Activated naive CD8-positive, alpha-beta T cell (primary cell): ENCODE data around the gene NUMBL.

ENCODE experiments used
- H3K27ac Mint-ChIP-seq: one replicate; pipeline ENCODE4 v1.8.0; 2021; ENCODE audit warnings: mixed read lengths
- H3K27me3 Mint-ChIP-seq: one replicate; pipeline ENCODE4 v1.8.0; 2021; ENCODE audit warnings: mixed read lengths
- H3K36me3 Mint-ChIP-seq: one replicate; pipeline ENCODE4 v1.8.0; 2021; ENCODE audit warnings: mixed read lengths
- H3K4me1 Mint-ChIP-seq: one replicate; pipeline ENCODE4 v1.8.0; 2021; ENCODE audit warnings: low read depth, mixed read lengths
- H3K4me3 Mint-ChIP-seq: one replicate; pipeline ENCODE4 v1.8.0; 2021; ENCODE audit warnings: mild to moderate bottlenecking, mixed read lengths
- H3K9me3 Mint-ChIP-seq: one replicate; pipeline ENCODE4 v1.8.0; 2021; ENCODE audit warnings: low read depth, mixed read lengths

Gene NUMBL

DNA sequence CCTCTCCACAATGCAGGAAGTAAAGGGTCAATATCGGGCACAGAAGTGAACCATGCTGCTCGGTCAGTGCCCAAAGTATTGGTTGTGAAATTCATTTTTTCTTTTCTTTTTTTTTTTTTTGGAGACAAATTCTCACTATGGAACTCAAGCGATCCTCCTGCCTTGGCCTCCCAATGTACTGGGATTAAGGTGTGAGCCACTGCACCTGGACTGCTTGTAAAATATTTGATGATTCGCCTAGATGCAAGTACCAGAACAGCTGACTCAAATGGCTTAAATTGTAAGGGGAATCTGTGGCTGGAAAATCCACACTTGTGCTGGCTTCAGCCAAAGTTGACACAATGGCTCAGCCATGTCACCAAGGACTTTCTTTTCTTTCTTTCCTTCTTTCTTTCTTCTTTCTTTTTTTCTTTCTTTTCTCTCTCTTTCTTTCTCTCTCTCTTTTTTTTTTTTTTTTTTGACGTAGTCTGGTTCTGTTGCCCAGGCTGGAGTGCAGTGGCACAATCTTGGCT, 43.7 kb downstream of the NUMBL start:
- H3K4me1 Mint-ChIP-seq: peaks cover 3% of the 10 kb centered on the region
- no peaks in the 10 kb centered on the region for H3K36me3 Mint-ChIP-seq
- H3K27me3 Mint-ChIP-seq: no peaks in the 10 kb centered on the region
- H3K4me3 Mint-ChIP-seq: no peak overlapping the region
- H3K27ac Mint-ChIP-seq: no peak overlapping the region
- no peaks in the 10 kb centered on the region for H3K9me3 Mint-ChIP-seq

DNA sequence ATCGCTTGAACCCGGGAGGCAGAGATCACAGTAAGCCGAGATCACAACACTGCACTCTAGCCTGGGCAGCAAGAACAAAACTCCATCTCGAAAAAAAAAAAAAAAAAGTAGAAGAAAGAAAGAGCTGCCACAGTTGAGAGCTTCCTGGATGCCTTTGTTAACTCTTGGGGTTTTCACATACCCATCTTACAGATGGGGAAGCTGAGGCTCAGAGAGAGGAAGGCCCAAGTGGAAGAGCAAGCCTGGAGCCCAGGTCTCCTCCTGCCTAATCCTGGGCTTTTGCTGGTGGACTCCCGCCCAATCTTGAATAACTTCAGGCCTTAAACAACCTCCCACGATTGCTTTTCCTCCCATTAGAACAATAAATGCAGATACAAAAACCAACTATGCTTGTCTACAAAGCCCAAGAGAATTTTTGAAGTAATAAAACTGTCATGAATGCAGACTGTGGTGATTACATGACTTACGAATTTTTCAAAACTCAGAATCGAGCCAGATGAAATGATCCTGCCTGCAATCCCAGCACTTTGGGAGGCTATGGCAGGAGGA, 47.6 kb downstream of the NUMBL start:
- Mint-ChIP-seq H3K4me1 (peaks cover 4% of the 10 kb centered on the region), H3K27ac (no peak overlapping the region), H3K27me3 (no peaks in the 10 kb centered on the region), H3K4me3 (no peak overlapping the region), H3K9me3 (no peaks in the 10 kb centered on the region), H3K36me3 (no peaks in the 10 kb centered on the region)

DNA sequence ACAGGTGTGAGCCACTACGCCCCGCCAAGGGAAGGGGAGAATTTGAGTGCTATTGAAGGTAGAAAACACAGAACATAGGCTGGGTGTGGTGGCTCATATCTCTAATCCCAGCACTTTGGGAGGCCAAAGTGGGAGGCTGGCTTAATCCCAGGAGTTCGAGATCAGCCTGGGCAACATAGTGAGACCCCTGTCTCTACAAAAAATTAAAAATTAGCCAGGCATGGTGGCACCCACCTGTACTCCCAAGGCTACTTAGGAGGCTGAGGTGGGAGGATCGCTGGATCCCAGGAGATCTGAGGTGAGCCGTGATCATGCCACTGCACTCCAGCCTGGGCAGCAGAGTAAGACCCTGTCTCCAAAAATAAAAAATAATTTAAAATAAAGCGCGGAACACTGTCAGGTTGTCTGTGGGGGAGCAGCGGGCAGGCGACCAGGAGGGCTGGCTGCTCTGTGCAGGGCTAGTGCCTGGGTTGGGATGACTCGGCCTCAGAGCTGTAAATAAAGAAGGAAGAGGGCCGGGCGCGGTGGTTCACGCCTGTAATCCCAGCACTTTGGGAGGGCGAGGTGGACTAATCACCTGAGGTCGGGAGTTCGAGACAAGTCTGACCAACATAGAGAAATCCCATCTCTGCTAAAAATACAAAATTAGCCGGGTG, 48.3 kb downstream of the NUMBL start:
- H3K4me1 Mint-ChIP-seq: peaks cover 4% of the 10 kb centered on the region
- H3K27ac Mint-ChIP-seq: no peak overlapping the region
- H3K36me3 Mint-ChIP-seq: no peaks in the 10 kb centered on the region
- H3K27me3 Mint-ChIP-seq: peaks cover 2% of the 10 kb centered on the region
- no peak overlapping the region for H3K4me3 Mint-ChIP-seq
- H3K9me3 Mint-ChIP-seq: no peaks in the 10 kb centered on the region

DNA sequence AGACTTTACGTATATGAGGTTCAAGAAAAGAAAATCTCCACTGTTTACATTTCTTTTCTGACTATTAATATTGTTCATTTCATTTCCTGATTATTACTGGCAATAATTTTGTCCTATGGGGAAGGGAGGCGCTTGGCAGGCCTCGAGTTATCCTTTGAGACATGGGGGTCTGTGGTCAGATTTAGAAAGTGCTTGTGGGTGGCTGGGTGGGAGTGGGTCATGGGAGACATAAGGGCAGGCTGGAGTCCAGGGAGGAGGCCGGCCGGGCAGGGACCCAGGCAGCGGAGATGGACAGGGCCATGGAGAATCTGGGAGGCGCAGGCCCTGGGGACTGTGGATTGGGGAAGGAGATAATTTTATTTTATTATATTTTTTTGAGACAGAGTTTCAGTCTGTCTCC, 49.2 kb downstream of the NUMBL start:
- peaks cover 4% of the 10 kb centered on the region for H3K4me1 Mint-ChIP-seq
- H3K4me3 Mint-ChIP-seq: no peak overlapping the region
- H3K27ac Mint-ChIP-seq: no peak overlapping the region
- H3K27me3 Mint-ChIP-seq: peaks cover 2% of the 10 kb centered on the region
- no peaks in the 10 kb centered on the region for H3K36me3 Mint-ChIP-seq
- H3K9me3 Mint-ChIP-seq: no peaks in the 10 kb centered on the region

DNA sequence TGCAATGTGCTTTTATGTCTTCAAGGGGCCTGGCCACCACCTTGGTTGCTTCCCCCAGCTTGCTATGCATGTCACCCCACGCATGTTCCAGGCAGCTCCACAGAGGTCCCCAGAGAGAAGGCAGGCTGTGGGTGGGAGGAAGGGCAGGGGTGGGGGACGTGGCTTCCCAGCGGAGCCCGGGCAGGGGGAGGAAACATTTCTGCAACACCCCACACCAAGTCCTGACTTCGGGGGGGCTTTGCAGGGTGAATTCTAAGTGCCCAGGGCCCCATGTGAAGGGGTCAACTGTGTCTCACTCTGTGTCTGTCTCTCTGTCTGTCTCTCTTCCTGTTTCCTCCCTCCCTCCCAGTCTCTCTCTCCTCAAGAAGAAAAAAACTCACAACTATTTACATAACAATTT, 49.7 kb downstream of the NUMBL start:
- Mint-ChIP-seq H3K27me3 (peaks cover 2% of the 10 kb centered on the region), H3K27ac (no peak overlapping the region), H3K4me1 (peaks cover 1% of the 10 kb centered on the region), H3K4me3 (no peak overlapping the region), H3K9me3 (no peaks in the 10 kb centered on the region), H3K36me3 (no peaks in the 10 kb centered on the region)

DNA sequence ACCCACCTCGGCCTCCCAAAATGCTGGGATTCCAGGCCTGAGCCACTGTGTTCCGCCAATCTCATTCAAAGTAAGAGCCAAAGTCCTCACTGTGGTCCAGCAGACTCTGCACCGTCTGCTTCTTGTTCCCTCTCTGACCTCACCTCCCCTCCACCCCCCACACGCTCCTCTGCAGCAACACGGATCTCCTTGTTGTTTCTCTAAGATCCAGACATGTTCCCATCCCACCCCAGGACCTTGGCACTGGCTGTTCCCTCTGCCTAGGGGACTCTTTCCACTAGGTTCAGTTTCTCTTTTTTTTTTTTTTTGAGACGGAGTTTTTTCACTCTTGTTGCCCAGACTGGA, 50.8 kb downstream of the NUMBL start:
- Mint-ChIP-seq H3K4me3 (no peak overlapping the region), H3K27me3 (peaks cover 2% of the 10 kb centered on the region), H3K36me3 (no peaks in the 10 kb centered on the region), H3K9me3 (no peaks in the 10 kb centered on the region), H3K27ac (no peak overlapping the region), H3K4me1 (peaks cover 1% of the 10 kb centered on the region)

DNA sequence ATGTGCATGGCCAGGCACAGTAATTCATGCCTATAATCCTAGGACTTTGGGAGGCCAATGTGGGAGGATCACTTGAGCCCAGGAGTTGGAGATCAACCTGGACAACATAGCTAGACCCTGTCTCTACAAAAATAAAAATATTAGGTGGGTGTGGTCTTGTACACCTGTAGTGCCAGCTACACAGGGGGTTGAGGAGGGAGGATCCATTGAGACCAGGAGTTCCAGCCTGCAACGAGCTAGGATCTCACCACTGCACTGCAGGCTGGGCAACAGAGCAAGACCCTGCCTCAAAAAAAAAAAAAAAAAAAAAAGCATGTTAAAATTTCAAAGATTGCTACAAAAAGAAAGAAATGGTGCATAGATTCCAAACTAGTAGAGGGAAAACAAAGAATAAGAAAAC, 52.1 kb downstream of the NUMBL start:
- H3K4me3 Mint-ChIP-seq: no peak overlapping the region
- no peak overlapping the region for H3K27ac Mint-ChIP-seq
- peaks cover 5% of the 10 kb centered on the region for H3K4me1 Mint-ChIP-seq
- no peaks in the 10 kb centered on the region for H3K36me3 Mint-ChIP-seq
- peaks cover 2% of the 10 kb centered on the region for H3K27me3 Mint-ChIP-seq
- H3K9me3 Mint-ChIP-seq: no peaks in the 10 kb centered on the region

DNA sequence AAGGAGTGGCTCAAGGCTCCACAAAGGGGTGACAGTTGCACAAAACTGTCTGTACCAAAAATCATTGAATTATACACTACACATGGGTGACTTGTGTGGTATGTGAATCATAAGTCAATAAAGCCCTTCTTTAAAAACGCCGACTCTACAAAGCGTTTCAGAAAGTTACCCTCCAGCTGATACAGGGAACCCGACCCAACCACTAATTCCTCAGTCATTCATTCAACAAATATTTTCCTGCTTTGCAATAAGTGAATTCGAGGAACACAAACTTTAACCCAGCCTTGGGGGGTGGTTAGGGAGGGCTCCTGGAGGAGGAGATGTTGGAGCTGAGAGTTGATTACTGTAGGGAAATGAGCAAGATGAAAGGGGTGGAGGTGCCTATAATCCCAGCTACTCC, 57.2 kb downstream of the NUMBL start:
- Mint-ChIP-seq H3K27ac (no peak overlapping the region), H3K9me3 (no peaks in the 10 kb centered on the region), H3K36me3 (peaks cover 3% of the 10 kb centered on the region), H3K27me3 (peaks cover 2% of the 10 kb centered on the region), H3K4me1 (peaks cover 7% of the 10 kb centered on the region), H3K4me3 (no peak overlapping the region)

DNA sequence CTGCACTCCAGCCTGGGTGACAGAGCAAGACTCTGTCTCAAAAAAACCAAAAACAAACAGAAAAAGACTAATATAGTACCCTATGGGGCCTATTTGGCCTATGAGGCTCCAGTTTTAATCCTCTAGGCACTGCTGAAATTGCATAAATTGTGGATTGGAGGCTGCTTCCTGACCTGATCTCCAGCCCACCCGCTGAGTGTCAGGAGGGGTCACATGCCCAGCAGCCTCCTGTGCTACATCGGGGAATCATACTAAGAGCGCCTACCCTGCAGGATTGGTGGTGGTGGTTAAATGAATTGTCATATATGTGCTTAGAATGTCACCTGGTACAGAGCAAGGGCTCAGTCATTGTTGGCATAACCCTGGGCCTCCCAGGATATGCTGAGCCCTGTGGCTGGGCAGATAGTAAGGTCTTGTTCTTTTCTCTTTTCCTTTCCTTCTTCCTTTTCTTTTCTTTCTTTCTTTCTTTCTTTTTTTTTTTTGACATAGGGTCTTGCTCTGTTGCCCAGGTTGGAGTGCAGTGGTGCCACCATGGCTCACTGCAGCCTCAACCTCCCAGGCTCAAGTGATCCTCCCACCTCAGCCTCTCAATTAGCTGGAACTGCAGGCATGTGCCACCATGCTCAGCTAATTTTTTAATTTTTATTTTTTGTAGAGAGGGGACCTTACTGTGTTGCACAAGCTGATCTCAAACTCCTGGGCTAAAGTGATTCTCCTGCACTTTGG, 58.0 kb downstream of the NUMBL start:
- Mint-ChIP-seq H3K4me1 (peaks cover 7% of the 10 kb centered on the region), H3K27me3 (peaks cover 2% of the 10 kb centered on the region), H3K27ac (no peak overlapping the region), H3K9me3 (no peaks in the 10 kb centered on the region), H3K4me3 (no peak overlapping the region), H3K36me3 (peaks cover 3% of the 10 kb centered on the region)

DNA sequence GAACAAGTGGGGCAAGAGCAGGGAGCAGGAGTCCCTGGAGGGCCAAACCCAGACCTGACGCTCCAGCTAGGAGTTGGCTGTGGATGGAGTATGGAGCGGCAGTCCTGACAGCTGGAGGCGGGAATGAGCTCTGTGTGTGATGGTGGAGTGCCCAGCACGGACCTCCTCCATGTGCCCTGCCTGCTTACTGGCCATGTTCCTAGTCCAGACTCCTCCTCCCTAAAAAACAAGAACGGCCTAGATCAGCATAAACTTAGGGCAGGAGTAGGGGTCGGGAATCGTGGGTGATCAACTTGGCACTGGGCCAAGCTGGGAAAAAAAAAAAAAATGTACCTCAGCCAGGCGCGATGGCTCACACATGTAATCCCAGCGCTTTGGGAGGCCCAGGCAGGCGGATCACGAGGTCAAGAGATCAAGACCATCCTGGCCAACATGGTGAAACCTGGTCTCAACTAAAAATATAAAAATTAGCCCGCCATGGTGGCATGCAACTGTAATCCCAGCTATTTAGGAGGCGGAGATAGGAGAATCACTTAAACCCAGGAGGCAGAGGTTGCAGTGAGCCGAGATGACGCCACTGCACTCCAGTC, 59.8 kb downstream of the NUMBL start:
- no peak overlapping the region for H3K27ac Mint-ChIP-seq

DNA sequence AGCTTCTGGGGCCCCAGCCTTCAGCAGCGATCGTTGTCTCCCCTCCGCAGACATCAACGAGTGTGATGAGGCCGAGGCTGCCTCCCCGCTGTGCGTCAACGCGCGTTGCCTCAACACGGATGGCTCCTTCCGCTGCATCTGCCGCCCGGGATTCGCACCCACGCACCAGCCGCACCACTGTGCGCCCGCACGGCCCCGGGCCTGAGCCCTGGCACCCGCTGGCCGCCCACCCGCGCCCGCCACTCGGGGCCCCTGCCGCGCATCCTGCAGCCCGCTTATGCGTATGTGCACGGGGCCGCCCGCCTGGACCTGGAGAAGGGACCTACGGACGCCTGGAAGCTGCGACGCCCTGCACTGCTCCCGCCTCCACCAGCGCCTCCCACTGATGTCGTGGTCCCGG, 61.1 kb downstream of the NUMBL start:
- Mint-ChIP-seq H3K27me3 (no peaks in the 10 kb centered on the region), H3K36me3 (peaks cover 13% of the 10 kb centered on the region), H3K4me3 (no peak overlapping the region), H3K4me1 (peaks cover 6% of the 10 kb centered on the region), H3K9me3 (no peaks in the 10 kb centered on the region), H3K27ac (no peak overlapping the region)

More for the DNA sequence above, 59.8 kb downstream of the NUMBL start:
- Mint-ChIP-seq H3K4me3 (no peak overlapping the region), H3K36me3 (peaks cover 10% of the 10 kb centered on the region), H3K9me3 (no peaks in the 10 kb centered on the region), H3K4me1 (peaks cover 7% of the 10 kb centered on the region), H3K27me3 (no peaks in the 10 kb centered on the region)

DNA sequence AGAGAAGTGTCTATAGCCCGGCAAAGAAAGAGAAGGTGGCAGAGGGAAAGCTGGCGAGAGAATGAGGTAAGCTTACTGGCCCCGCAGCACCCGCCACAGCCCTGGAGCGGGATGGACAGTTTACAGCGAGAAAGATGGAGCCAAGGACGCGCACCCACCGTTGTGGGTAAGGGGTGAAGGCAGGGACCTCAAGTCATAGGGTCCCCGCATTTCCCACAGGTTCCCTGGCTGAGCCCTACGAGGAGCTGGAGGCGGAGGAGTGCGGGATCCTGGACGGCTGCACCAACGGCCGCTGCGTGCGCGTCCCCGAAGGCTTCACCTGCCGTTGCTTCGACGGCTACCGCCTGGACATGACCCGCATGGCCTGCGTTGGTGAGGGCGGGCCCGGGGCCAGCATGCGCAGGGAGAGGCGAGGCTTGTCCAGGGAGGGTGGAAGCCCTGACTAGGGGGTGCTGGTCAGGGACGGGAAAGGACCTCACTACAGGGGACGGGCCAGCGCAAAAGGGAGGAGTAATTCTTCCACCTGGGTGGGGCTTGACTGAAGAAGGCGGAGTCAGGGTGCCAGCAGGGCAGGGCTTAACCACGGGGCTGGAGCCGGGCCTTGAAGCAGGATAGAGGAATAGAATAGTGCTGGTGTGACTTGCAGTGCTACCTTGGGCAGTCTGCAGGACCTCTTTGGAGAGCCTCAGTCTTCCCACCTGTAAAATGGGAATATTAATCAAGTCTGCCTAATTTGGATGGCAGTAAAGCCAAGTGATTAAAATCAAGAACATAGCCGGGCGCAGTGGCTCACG, 62.8 kb downstream of the NUMBL start:
- Mint-ChIP-seq H3K4me1 (peaks cover 2% of the 10 kb centered on the region), H3K36me3 (peaks cover 13% of the 10 kb centered on the region), H3K9me3 (no peaks in the 10 kb centered on the region), H3K27me3 (no peaks in the 10 kb centered on the region), H3K27ac (no peak overlapping the region), H3K4me3 (no peak overlapping the region)

DNA sequence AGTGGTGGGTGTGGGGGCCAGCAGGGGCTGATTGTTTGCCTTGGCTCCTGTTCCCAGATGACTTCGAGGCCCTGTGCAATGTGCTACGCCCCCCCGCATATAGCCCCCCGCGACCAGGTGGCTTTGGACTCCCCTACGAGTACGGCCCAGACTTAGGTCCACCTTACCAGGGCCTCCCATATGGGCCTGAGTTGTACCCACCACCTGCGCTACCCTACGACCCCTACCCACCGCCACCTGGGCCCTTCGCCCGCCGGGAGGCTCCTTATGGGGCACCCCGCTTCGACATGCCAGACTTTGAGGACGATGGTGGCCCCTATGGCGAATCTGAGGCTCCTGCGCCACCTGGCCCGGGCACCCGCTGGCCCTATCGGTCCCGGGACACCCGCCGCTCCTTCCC, 63.5 kb downstream of the NUMBL start:
- Mint-ChIP-seq H3K9me3 (no peaks in the 10 kb centered on the region), H3K27me3 (no peaks in the 10 kb centered on the region), H3K27ac (no peak overlapping the region), H3K36me3 (peaks cover 13% of the 10 kb centered on the region), H3K4me1 (peaks cover 2% of the 10 kb centered on the region), H3K4me3 (no peak overlapping the region)

DNA sequence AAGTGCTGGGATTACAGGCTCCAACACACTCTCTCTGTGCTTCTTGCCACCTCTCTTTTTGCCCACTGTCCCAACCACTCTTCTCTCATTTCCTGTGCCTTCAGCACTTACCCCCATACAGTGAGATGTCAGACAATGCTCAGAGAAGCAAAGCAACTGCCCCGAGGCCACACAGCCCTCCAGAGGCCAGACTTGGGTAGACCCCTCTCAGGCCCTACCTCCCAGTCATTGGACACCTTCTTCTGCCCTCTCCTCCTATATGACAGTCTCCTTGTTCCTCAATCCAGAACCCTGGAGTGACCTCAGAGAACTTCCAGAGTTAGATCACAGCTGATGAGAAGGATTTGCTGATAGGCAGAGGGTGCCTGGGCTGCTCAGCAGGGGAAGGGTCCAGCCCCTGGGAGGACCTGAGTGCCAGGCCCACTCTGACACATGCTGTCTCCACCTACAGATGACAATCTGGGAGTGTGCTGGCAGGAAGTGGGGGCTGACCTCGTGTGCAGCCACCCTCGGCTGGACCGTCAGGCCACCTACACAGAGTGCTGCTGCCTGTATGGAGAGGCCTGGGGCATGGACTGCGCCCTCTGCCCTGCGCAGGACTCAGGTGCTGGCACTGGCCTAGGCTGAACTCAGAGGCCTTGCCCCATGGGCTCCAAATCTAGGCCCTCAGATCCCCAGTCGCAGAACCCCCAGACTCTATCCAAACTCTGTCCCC, 64.9 kb downstream of the NUMBL start:
- Mint-ChIP-seq H3K27ac (peak overlapping the region; percentile 76), H3K4me1 (peaks cover 2% of the 10 kb centered on the region), H3K36me3 (peaks cover 17% of the 10 kb centered on the region), H3K4me3 (no peak overlapping the region), H3K9me3 (no peaks in the 10 kb centered on the region), H3K27me3 (no peaks in the 10 kb centered on the region)
